Measurements from ENCODE around the gene BRINP2.

The BRINP2 gene

DNA sequence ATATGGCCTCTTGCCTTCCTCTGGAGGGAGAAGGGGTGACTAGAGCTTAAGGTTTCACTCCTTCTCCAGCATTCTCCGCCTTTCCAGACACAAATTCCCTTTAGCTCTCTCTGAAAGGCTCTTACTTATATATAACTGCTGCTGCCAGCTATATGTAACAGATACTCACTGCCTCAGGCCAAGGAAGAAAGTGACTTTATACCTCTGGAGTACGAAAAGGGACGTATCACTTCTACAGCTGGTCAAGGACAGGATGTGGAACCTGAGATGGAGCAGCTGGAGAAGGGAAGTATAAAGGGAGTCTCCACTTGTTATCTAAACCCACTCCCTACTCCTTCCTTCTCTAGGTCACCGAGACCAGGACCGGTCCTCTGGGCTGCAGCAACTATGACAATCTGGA is 102.4 kb downstream of the BRINP2 start:
- TF ChIP-seq JUND (IDR thresholded peaks at IDR 0.05; ENCODE audit: low read depth), result no peak
- in situ Hi-C loops (cut with HindIII; ENCODE audit: low pct_unique_long_range_greater_than_20kb, low sequenced_read_pairs), result no loop called here
- no peak for DNase-seq (ENCODE audit: low read depth in 1 of 2, low spot score in 1 of 2)

DNA sequence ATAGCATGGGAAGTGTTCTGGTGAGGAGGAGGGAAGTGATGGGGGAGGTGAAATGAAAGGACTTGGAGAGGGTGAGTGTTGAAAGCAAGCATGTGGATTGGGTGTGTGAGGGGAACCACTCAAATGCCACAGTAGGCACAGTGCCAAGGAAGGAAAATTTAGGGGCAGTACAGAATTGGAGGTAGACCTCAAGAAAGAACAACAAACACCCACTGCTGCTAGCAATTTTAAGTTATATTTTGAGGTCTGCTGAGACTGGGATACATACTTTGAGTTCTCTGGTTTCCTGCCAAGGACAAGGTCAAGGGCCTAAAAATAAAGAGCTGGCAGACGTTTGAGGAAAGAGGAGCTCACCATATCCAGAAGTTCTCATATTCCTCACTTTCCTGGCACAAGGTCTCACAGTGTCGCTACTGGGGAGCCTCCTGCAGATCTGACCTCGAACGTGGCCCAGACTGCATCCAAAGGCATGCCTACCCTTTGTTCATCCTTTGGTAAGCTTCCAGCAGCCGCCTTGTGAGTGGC is 104.0 kb downstream of the BRINP2 start:
- no peak for DNase-seq (ENCODE audit: low read depth in 1 of 2, low spot score in 1 of 2)
- no peak for TF ChIP-seq JUND (IDR thresholded peaks at IDR 0.05; ENCODE audit: low read depth)
- in situ Hi-C loops (cut with HindIII; ENCODE audit: low pct_unique_long_range_greater_than_20kb, low sequenced_read_pairs), result no loop called here

DNA sequence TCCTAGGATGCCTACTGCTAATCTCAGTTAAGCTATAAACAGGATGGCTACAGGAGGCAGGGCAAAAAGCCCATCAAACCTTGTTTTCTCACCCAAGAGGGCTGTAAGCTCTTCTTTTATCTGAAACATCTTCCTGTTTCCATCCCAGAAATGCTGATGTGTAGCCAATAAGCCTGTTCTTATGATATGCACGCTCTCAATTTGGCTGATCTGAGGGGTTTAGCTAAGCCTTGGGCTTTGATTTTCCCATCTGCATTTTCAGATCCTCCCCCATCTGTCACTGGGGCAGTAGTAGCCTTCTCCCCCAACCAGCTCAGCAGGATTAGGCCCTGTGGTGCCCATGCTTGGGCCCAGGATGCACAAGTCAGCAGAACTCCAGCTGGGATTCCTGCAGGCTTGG is 105.0 kb downstream of the BRINP2 start:
- in situ Hi-C loops (cut with HindIII; ENCODE audit: low pct_unique_long_range_greater_than_20kb, low sequenced_read_pairs), result no loop called here
- TF ChIP-seq JUND (IDR thresholded peaks at IDR 0.05; ENCODE audit: low read depth), result no peak

DNA sequence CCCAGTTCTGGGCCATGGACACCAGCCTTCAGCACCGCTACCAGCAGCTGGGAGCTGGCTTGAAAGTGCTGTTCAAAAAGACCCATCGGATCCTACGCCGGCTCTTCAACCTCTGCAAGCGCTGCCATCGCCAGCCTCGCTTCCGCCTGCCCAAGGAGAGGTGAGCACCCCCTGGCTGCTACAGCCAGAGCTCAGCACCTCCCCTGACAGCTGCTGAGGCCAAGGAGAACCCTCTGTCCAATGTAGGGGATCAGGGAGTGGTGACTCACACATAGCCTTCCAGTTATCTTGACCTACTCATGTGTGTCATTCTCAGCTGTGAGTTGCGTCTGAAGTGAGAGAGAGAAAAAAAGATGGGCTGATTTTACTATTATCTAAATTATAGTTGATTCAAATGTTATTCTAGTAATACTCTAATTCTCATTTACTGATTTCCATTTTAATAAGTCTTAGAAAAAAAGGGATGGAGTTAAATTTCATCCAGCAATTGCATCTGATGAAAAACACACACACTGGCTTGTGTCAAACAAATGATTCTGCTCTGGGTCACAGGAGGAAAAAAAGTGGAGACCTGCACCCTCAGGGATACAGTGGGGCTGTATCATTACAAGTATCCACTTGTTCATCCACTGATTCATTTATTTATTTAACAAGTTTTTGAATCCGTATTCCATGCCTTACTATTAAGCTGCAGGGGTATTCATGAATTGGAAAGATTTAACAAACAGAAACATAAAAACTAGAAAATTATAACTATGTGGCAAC is 108.0 kb downstream of the BRINP2 start:
- no peak for DNase-seq (ENCODE audit: low read depth in 1 of 2, low spot score in 1 of 2)
- in situ Hi-C loops (cut with HindIII; ENCODE audit: low pct_unique_long_range_greater_than_20kb, low sequenced_read_pairs), result no loop called here
- TF ChIP-seq JUND (IDR thresholded peaks at IDR 0.05; ENCODE audit: low read depth), result no peak

More for the DNA sequence above, 105.0 kb downstream of the BRINP2 start:
- DNase-seq (ENCODE audit: low read depth in 1 of 2, low spot score in 1 of 2), result no peak

DNA sequence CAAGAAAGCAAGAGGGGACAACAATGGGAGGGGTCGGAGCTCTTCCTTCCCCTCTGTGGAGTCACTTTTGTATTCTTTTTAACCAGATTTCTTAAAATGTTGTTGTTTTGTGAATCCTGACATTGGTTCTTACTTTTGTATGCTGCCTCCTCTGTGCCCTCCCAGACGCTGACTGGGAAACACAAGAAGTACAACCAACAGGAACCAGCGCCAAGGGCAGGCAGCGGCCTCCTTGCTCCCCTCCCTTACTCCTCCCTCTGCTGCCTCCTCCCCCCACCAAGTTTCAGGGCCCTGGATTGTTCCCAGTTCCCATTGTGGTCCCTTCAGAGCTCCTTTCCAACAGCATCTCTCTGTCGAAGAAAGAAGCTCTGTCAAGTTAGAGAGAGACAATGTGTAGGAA is 111.1 kb downstream of the BRINP2 start:
- in situ Hi-C loops (cut with HindIII; ENCODE audit: low pct_unique_long_range_greater_than_20kb, low sequenced_read_pairs), result no loop called here

DNA sequence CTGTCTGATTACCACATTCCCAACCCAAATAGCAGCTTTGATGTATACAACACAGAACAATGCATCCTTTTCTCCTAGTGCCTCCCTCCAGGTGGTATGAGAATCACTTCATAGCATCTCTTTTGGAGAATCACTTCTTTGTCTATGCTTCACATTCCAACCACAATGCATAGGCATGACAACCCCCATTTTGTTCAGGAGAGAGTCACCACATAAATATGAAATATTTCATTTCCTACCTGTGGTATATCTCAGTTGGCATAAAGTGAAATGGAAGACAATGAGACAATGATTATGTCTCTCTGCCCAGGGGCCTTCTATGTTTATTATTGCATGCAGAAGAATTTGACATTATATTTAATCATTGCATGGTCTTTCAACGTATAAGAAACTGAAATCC is 112.2 kb downstream of the BRINP2 start:
- in situ Hi-C loops (cut with HindIII; ENCODE audit: low pct_unique_long_range_greater_than_20kb, low sequenced_read_pairs), result no loop called here
- no peak for TF ChIP-seq JUND (IDR thresholded peaks at IDR 0.05; ENCODE audit: low read depth)
- DNase-seq (ENCODE audit: low read depth in 1 of 2, low spot score in 1 of 2), result no peak

More for the DNA sequence above, 111.1 kb downstream of the BRINP2 start:
- TF ChIP-seq JUND (IDR thresholded peaks at IDR 0.05; ENCODE audit: low read depth), result no peak
- DNase-seq (ENCODE audit: low read depth in 1 of 2, low spot score in 1 of 2), result no peak

DNA sequence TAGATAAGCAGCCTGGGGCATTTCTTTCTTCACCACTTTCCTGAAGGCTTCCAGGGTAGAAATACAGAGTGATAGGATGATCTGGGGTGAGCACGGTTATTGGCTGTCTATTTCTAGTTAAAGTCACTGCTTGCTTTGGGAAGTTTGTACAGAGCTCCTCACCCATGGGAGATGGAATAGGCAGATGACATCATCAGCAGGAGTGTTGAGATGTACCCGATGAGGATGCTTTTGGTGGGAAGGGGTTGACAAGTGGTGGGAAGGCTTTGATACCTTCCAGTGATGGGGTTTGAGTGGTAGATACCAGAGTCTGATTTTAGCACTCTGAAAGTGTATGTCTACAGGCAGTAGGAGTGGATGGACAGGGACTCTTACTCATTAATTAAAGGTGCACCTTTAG is 112.6 kb downstream of the BRINP2 start:
- no peak for TF ChIP-seq JUND (IDR thresholded peaks at IDR 0.05; ENCODE audit: low read depth)
- in situ Hi-C loops (cut with HindIII; ENCODE audit: low pct_unique_long_range_greater_than_20kb, low sequenced_read_pairs), result no loop called here
- no peak for DNase-seq (ENCODE audit: low read depth in 1 of 2, low spot score in 1 of 2)

DNA sequence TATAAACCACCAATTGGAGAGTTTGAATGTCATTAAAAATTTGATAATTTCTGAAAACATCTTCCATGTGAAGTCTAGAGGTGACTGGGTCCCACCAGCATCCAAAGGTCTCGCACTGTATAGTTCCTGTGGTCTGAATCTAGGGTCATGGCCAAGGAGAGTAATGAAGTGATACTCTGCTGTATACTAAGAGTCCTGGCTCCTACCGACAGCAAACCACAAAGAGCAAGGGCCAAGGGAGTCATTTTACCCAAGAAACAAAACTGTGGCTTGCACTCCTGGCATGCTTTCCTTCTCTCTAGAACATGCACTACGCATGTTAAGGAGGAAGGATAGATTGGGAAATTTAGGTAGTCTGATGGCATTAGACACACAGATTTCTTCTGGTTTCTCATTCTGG is 115.6 kb downstream of the BRINP2 start:
- in situ Hi-C loops (cut with HindIII; ENCODE audit: low pct_unique_long_range_greater_than_20kb, low sequenced_read_pairs), result no loop called here
- DNase-seq (ENCODE audit: low read depth in 1 of 2, low spot score in 1 of 2), result no peak
- no peak for TF ChIP-seq JUND (IDR thresholded peaks at IDR 0.05; ENCODE audit: low read depth)

DNA sequence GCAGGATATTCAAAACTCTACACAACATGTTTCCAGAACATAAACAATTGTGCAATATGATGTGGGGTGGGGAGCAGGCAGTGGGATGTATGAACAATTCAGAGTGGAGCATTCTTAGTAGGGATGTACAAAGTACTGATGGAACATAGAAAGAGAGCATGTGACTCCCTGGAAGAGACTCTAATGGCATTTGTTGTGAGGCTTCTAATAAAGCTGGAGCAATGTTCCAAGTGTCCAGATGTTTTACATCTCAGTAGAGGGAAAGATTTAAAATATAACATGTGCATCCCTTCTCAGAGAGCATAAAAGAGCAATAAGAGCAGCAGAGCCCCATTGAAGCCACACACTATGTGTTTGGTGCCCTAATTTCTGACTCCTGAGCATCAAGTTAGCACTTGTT is 116.5 kb downstream of the BRINP2 start:
- no peak for DNase-seq (ENCODE audit: low read depth in 1 of 2, low spot score in 1 of 2)
- in situ Hi-C loops (cut with HindIII; ENCODE audit: low pct_unique_long_range_greater_than_20kb, low sequenced_read_pairs), result no loop called here
- no peak for TF ChIP-seq JUND (IDR thresholded peaks at IDR 0.05; ENCODE audit: low read depth)

DNA sequence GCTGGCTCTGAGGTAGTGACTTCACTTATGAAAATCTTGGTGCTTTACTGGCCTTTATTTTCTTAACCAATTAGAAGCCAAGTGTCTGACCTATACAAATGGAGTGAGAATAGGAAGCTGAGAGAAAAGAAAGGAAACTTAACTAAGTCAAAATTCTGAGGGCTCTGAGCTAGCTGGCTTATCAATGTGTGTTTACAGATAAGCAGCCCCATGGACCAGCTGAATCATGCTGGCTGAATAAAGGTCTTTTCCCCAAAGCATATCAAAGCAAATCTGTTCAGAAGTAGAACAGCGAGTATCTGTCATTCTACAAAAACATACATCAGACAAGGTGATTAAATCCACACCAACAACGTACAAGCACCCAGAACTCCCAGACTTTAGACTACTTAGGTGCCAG is 117.2 kb downstream of the BRINP2 start:
- in situ Hi-C loops (cut with HindIII; ENCODE audit: low pct_unique_long_range_greater_than_20kb, low sequenced_read_pairs), result no loop called here
- no peak for TF ChIP-seq JUND (IDR thresholded peaks at IDR 0.05; ENCODE audit: low read depth)
- DNase-seq (ENCODE audit: low read depth in 1 of 2, low spot score in 1 of 2), result no peak

DNA sequence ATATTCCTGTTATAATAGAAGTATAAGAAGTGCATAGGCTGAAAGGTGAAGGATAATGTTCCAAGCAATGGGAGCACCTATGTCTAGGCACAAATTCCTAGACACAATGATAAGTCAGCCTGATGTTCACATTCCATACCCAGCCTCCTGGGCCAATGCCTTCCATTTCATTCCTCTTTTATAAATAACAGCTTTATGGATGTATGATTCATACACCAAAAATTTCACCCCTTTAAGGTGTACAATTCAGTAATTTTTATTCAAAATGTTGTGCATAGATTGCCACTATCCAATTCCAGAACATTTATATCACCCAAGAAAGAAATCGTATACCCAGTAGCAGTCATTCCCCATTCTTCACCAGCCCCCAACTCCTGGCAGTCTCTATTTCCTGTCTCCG is 118.8 kb downstream of the BRINP2 start:
- in situ Hi-C loops (cut with HindIII; ENCODE audit: low pct_unique_long_range_greater_than_20kb, low sequenced_read_pairs), result no loop called here
- TF ChIP-seq JUND (IDR thresholded peaks at IDR 0.05; ENCODE audit: low read depth), result no peak
- no peak for DNase-seq (ENCODE audit: low read depth in 1 of 2, low spot score in 1 of 2)

DNA sequence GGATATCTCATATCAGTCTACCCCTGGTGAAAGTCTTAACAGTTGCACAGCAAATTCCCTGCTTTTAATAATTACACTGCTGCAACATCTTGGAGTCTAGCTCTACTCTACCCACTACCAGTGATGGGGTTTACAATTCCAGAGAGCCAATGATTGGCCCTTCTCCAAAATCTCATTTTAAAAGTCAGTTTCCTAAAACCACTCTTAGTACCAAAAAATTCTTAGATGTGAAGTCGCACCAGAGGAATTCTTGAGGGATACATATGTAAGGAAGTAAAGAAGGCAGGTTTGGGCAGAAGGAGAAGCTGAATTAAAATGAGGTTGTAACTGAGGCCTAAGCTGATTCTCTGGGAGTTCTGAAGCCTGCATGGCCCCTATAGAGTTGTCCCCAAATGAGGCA is 129.7 kb downstream of the BRINP2 start:
- in situ Hi-C loops (cut with HindIII; ENCODE audit: low pct_unique_long_range_greater_than_20kb, low sequenced_read_pairs), result no loop called here
- no peak for DNase-seq (ENCODE audit: low read depth in 1 of 2, low spot score in 1 of 2)
- no peak for TF ChIP-seq JUND (IDR thresholded peaks at IDR 0.05; ENCODE audit: low read depth)

DNA sequence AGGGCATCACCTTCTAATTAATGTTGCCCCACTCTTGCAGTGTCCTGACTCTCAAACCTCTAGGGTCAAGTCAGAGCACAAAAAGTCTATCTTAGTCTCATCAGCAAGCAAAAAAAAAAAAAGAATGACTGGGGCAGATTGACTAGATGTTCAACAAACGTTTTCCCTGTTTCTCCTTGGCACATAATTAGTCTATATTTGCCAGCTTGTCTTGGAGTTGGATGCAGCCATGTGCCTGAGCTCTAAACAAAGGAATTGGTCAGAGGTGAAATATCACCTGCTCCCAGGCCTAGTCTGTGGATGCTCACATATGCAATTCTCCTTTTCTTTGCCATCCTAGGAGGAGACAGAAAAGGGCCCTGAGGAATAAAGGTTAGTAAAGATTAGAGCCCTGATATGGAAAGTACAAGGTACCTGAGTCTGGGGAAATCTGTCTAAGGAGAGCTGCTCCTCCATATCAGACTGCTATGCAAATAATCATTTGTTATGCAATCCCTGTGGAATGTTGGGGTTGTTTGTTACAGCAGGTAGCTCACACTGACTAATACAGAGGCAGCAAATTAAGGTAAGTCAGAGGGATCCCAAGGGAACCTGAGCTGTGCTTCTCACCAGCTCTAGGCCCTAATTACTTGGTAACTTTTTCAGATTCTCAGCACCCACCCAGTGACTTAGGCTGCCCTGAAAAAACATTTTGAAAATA is 130.8 kb downstream of the BRINP2 start:
- DNase-seq (ENCODE audit: low read depth in 1 of 2, low spot score in 1 of 2), result no peak
- no peak for TF ChIP-seq JUND (IDR thresholded peaks at IDR 0.05; ENCODE audit: low read depth)
- in situ Hi-C loops (cut with HindIII; ENCODE audit: low pct_unique_long_range_greater_than_20kb, low sequenced_read_pairs), result no loop called here
